ENCODE measurements around the gene MYO9A. TPM values are rescaled to one million over a fixed set of nuclear protein-coding genes. Genes with fewer than 3 reads are reported as not detected.

Gene MYO9A
- total RNA-seq, 4 donors from 2014 or later, result 61.2 to 99.9 (median 79.9) TPM

- Histone ChIP-seq H3K27ac (no peak overlapping the region), H3K4me3 (no peak overlapping the region), H3K4me1 (peaks cover 0 to 6% (median 0%) of the 10 kb centered on the region in 4 donors), H3K9me3 (no peaks in the 10 kb centered on the region), H3K27me3 (no peaks in the 10 kb centered on the region), H3K36me3 (peaks cover 0 to 34% (median 0%) of the 10 kb centered on the region in 3 donors)
- no peak for TF ChIP-seq POLR2A (IDR thresholded peaks at IDR 0.05)
- TF ChIP-seq, protein P1, sequence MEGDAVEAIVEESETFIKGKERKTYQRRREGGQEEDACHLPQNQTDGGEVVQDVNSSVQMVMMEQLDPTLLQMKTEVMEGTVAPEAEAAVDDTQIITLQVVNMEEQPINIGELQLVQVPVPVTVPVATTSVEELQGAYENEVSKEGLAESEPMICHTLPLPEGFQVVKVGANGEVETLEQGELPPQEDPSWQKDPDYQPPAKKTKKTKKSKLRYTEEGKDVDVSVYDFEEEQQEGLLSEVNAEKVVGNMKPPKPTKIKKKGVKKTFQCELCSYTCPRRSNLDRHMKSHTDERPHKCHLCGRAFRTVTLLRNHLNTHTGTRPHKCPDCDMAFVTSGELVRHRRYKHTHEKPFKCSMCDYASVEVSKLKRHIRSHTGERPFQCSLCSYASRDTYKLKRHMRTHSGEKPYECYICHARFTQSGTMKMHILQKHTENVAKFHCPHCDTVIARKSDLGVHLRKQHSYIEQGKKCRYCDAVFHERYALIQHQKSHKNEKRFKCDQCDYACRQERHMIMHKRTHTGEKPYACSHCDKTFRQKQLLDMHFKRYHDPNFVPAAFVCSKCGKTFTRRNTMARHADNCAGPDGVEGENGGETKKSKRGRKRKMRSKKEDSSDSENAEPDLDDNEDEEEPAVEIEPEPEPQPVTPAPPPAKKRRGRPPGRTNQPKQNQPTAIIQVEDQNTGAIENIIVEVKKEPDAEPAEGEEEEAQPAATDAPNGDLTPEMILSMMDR (IDR thresholded peaks at IDR 0.05), result no peak
- TF ChIP-seq EP300 (IDR thresholded peaks at IDR 0.05), result no peak
- no peak for DNase-seq (ENCODE audit: low spot score in 2 of 2)
- WGBS, 2 donors, result 64% methylated on average over 4 of the region's 4 CpGs
Measured at GRCh38 chr15:71891026-71891425, 226.9 kb downstream of the MYO9A start.

DNA sequence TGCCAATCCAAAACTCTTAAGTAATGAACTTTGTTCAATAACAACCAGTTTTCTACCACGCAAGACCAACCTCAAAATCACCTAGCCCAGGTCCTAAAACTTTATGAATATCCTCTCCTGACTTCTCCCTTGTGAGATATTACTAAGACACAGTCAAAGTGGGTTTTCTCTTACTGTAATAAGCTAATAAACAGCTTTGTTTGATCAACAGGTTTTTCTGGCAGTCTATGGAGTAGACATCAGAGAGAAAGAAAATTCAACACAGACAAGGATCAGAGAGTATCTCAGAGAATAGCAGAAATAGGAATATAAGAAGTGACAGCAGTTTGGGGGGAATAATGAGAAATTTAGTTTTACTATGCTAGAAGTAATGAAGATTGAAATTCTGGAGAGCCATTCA, 228.0 kb downstream of the MYO9A start:
- peaks cover 0 to 6% (median 0%) of the 10 kb centered on the region in 4 donors for H3K4me1 ChIP-seq
- no peaks in the 10 kb centered on the region for H3K9me3 ChIP-seq
- WGBS, 2 donors, result 93 to 96% methylated on average over 1 of the region's 1 CpG
- no peak for DNase-seq (ENCODE audit: low spot score in 2 of 2)
- H3K27me3 ChIP-seq, result no peaks in the 10 kb centered on the region
- no peak overlapping the region for H3K4me3 ChIP-seq
- no peak for TF ChIP-seq EP300 (IDR thresholded peaks at IDR 0.05)
- TF ChIP-seq, protein P1 (IDR thresholded peaks at IDR 0.05), result no peak
- no peak for TF ChIP-seq POLR2A (IDR thresholded peaks at IDR 0.05)
- peaks cover 0 to 36% (median 0%) of the 10 kb centered on the region in 3 donors for H3K36me3 ChIP-seq
- no peak overlapping the region for H3K27ac ChIP-seq

DNA sequence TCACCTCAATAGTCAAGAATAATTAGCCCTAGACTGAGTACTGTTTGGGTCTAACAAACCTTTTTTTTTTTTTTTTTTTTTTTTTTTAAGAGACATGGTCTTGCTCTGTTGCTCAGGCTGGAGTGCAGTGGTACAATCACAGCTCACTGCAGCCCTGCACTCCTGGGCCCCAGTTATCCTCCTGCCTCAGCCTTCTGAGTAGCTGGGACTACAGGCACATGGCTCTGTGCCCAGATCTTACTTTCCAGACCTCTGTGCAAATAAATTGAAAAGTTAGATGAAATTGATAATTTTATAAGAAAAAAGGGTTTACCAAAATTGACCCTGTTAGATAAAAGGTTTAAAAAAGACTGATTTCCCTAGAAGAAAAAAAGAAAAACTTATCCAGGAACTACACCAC, 228.6 kb downstream of the MYO9A start:
- TF ChIP-seq EP300 (IDR thresholded peaks at IDR 0.05), result no peak
- TF ChIP-seq, protein P1 (IDR thresholded peaks at IDR 0.05), result no peak
- TF ChIP-seq POLR2A (IDR thresholded peaks at IDR 0.05), result no peak
- no peak overlapping the region for H3K4me3 ChIP-seq
- H3K4me1 ChIP-seq, result peaks cover 0 to 6% (median 0%) of the 10 kb centered on the region in 4 donors
- no peaks in the 10 kb centered on the region for H3K9me3 ChIP-seq
- no peak for DNase-seq (ENCODE audit: low spot score in 2 of 2)
- H3K27me3 ChIP-seq, result no peaks in the 10 kb centered on the region
- peaks cover 0 to 39% (median 0%) of the 10 kb centered on the region in 3 donors for H3K36me3 ChIP-seq
- no peak overlapping the region for H3K27ac ChIP-seq

GRCh38 chr15:71888797-71889196, 229.2 kb downstream of the MYO9A start:
- no peak for DNase-seq (ENCODE audit: low spot score in 2 of 2)
- 90 to 93% methylated on average over 1 of the region's 1 CpG for WGBS, 2 donors
- H3K27me3 ChIP-seq, result no peaks in the 10 kb centered on the region
- H3K4me1 ChIP-seq, result peaks cover 0 to 6% (median 0%) of the 10 kb centered on the region in 4 donors
- peaks cover 0 to 44% (median 0%) of the 10 kb centered on the region in 3 donors for H3K36me3 ChIP-seq
- no peak overlapping the region for H3K4me3 ChIP-seq
- H3K9me3 ChIP-seq, result no peaks in the 10 kb centered on the region
- TF ChIP-seq, protein P1 (IDR thresholded peaks at IDR 0.05), result no peak
- no peak for TF ChIP-seq EP300 (IDR thresholded peaks at IDR 0.05)
- TF ChIP-seq POLR2A (IDR thresholded peaks at IDR 0.05), result no peak
- no peak overlapping the region for H3K27ac ChIP-seq

DNA sequence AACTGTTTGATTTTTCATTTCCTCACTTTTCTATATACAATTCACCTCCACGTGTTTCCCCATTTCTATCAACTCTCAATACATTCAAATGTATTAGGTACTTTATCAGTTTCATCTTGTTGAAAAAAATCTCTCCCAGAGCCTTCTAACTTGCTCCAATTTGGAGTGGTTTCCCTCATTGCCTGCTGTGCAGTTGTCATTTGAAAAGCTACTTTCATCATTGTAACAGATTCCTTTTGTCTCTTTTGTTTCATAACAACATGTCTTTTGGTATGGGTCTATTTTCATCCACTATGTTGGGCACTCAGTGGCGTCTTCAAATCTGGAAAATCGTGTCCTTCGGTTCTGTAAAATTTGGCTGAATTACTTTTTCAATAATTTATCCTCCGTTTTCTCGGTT, 232.6 kb downstream of the MYO9A start:
- DNase-seq (ENCODE audit: low spot score in 2 of 2), result no peak
- H3K4me1 ChIP-seq, result no peaks in the 10 kb centered on the region
- WGBS, 2 donors, result 87 to 91% methylated on average over 6 of the region's 6 CpGs
- no peak overlapping the region for H3K4me3 ChIP-seq
- H3K27ac ChIP-seq, result no peak overlapping the region
- no peaks in the 10 kb centered on the region for H3K9me3 ChIP-seq
- peaks cover 0 to 56% (median 0%) of the 10 kb centered on the region in 3 donors for H3K36me3 ChIP-seq
- TF ChIP-seq POLR2A (IDR thresholded peaks at IDR 0.05) (no peak), EP300 (IDR thresholded peaks at IDR 0.05) (no peak)
- TF ChIP-seq, protein P1 (IDR thresholded peaks at IDR 0.05), result no peak
- no peaks in the 10 kb centered on the region for H3K27me3 ChIP-seq
